Panc1 (cell line): ENCODE results near the gene TRIM22. TPM values are rescaled to one million over a fixed set of nuclear protein-coding genes. Genes with fewer than 3 reads are reported as not detected.

Experiments
- ATAC-seq: fragments of 200-7000 bp; cut with Tn5 transposase; 2 replicates; pipeline ENCODE4 v1.9.1; 2020; ENCODE audit warnings: mild to moderate bottlenecking, moderate library complexity
- BruUV-seq: library from RNA; stranded (reverse); fragments of 400-500 nt; replicated peaks from 2 replicates; lab custom pipeline; 2021; lab: Mats Ljungman, UMichigan
- CTCF ChIA-PET: fragments of 300-600 bp; sonication (Branson Sonifier 250); formaldehyde crosslinking; loops from one replicate; lab custom pipeline; 2022; ENCODE audit warnings: antibody characterized with exemption; lab: Charles Lee
- POLR2A ChIA-PET: fragments of 300-600 bp; sonication (Branson Sonifier 250); formaldehyde crosslinking; loops from one replicate; lab custom pipeline; 2022; ENCODE audit warnings: antibody characterized with exemption; lab: Charles Lee
- DNase-seq: peaks from one replicate; pipeline ENCODE4 v3.0.0-alpha.2; 2010; ENCODE audit warnings: low read depth, low spot score
- H3K27ac ChIP-seq: 2 replicates; pipeline ENCODE4 v1.5.1; 2011; ENCODE audit warnings: mild to moderate bottlenecking, low read length, inconsistent platforms
- H3K27me3 ChIP-seq: fragments of 200-500 bp; sonication (Bioruptor generic); 2 replicates; pipeline ENCODE4 v1.6.0; 2014; ENCODE audit warnings: low read length, inconsistent platforms; ENCODE audit not compliant: control insufficient read depth, insufficient read depth
- H3K36me3 ChIP-seq: fragments of 200-500 bp; sonication (Bioruptor generic); 2 replicates; pipeline ENCODE4 v1.5.1; 2014; ENCODE audit warnings: inconsistent platforms, mild to moderate bottlenecking, low read length, moderate library complexity; ENCODE audit not compliant: control insufficient read depth, insufficient read depth
- H3K4me1 ChIP-seq: 2 replicates; pipeline ENCODE4 v1.5.1; 2011; ENCODE audit warnings: inconsistent platforms, mild to moderate bottlenecking, low read length, moderate library complexity; ENCODE audit not compliant: control insufficient read depth, insufficient read depth
- H3K4me3 ChIP-seq, 2 experiments: 2 replicates each; pipeline ENCODE4 v1.5.1; 2011 to 2012; ENCODE audit warnings: low read depth in 2 of 2, low read length in 2 of 2, mild to moderate bottlenecking in 2 of 2, inconsistent platforms in 1 of 2, moderate library complexity in 1 of 2
- H3K9me3 ChIP-seq: fragments of 200-500 bp; sonication (Bioruptor generic); 2 replicates; pipeline ENCODE4 v1.5.1; 2014; ENCODE audit warnings: low read depth, mild to moderate bottlenecking, inconsistent platforms, low read length, moderate library complexity; ENCODE audit not compliant: control insufficient read depth, insufficient read depth
- POLR2AphosphoS5 ChIP-seq: IDR thresholded peaks from 2 replicates; pipeline ENCODE4 v1.6.1; 2012; ENCODE audit warnings: mild to moderate bottlenecking, low read depth, low read length, moderate library complexity
- SIN3A ChIP-seq: IDR thresholded peaks from 2 replicates; pipeline ENCODE4 v1.6.1; 2012; ENCODE audit warnings: low read depth, mild to moderate bottlenecking, low read length, moderate library complexity, borderline replicate concordance; ENCODE audit not compliant: insufficient read depth
- TCF7L2 ChIP-seq: IDR thresholded peaks from 2 replicates; pipeline ENCODE4 v1.6.1; 2011; ENCODE audit warnings: mild to moderate bottlenecking, low read depth, low read length, inconsistent platforms
- in situ Hi-C: cut with HindIII; loops from 2 replicates; pipeline ENCODE4 v1.10.0; 2016; ENCODE audit warnings: low sequenced_read_pairs, low pct_unique_long_range_greater_than_20kb
- intact Hi-C: fragments of 100-400 bp; cut with micrococcal nuclease; formaldehyde crosslinking; loops from one replicate; pipeline ENCODE4 v1.10.0; 2022; ENCODE audit not compliant: unreplicated experiment
- total RNA-seq: library from RNA; stranded (reverse); gene quantifications from one replicate; pipeline ENCODE4 v1.2.1, GENCODE V29; 2021; ENCODE audit not compliant: unreplicated experiment
- TF ChIP-seq, protein P1 (sequence below): fragments of 450-650 bp; IDR thresholded peaks from 2 replicates; pipeline ENCODE4 v1.5.1; 2017; ENCODE audit warnings: mild to moderate bottlenecking
- TF ChIP-seq, protein P2 (sequence below), 2 experiments: IDR thresholded peaks; 2 replicates each; pipeline ENCODE4 v1.6.1; 2011 to 2012; ENCODE audit warnings: low read depth in 2 of 2, control low read depth in 1 of 2, low read length in 1 of 2, mild to moderate bottlenecking in 1 of 2, moderate library complexity in 1 of 2; ENCODE audit not compliant: insufficient read depth in 1 of 2

TRIM22 gene
- total RNA-seq, 1 experiment from 2014 or later, result 1.4 TPM

DNA sequence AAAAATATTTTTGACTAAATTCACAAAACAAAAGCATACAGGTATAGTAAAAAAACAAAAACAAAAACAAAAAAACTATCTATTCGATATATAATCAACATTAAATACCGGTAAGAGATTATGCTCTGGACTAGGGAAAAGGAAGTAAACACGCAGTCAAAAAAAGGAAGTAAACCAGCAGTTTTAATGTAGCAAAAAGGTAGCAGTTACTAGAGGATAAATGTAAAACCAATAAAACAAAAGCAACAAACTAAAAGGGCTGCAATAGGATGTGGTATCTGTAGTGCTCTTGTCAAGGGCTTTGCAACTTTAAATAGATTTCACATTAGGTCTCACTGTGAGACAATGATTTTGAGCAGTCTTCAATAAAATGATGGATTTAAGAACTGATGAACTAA is 2.4 kb downstream of the TRIM22 start:
- no peak overlapping the region for H3K27ac ChIP-seq
- CTCF ChIA-PET, result no interaction called here
- TF ChIP-seq SIN3A, result no peak
- no peak for TF ChIP-seq TCF7L2
- TF ChIP-seq, protein P1, sequence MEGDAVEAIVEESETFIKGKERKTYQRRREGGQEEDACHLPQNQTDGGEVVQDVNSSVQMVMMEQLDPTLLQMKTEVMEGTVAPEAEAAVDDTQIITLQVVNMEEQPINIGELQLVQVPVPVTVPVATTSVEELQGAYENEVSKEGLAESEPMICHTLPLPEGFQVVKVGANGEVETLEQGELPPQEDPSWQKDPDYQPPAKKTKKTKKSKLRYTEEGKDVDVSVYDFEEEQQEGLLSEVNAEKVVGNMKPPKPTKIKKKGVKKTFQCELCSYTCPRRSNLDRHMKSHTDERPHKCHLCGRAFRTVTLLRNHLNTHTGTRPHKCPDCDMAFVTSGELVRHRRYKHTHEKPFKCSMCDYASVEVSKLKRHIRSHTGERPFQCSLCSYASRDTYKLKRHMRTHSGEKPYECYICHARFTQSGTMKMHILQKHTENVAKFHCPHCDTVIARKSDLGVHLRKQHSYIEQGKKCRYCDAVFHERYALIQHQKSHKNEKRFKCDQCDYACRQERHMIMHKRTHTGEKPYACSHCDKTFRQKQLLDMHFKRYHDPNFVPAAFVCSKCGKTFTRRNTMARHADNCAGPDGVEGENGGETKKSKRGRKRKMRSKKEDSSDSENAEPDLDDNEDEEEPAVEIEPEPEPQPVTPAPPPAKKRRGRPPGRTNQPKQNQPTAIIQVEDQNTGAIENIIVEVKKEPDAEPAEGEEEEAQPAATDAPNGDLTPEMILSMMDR, result no peak
- no peak for TF ChIP-seq POLR2AphosphoS5
- TF ChIP-seq, protein P2, sequence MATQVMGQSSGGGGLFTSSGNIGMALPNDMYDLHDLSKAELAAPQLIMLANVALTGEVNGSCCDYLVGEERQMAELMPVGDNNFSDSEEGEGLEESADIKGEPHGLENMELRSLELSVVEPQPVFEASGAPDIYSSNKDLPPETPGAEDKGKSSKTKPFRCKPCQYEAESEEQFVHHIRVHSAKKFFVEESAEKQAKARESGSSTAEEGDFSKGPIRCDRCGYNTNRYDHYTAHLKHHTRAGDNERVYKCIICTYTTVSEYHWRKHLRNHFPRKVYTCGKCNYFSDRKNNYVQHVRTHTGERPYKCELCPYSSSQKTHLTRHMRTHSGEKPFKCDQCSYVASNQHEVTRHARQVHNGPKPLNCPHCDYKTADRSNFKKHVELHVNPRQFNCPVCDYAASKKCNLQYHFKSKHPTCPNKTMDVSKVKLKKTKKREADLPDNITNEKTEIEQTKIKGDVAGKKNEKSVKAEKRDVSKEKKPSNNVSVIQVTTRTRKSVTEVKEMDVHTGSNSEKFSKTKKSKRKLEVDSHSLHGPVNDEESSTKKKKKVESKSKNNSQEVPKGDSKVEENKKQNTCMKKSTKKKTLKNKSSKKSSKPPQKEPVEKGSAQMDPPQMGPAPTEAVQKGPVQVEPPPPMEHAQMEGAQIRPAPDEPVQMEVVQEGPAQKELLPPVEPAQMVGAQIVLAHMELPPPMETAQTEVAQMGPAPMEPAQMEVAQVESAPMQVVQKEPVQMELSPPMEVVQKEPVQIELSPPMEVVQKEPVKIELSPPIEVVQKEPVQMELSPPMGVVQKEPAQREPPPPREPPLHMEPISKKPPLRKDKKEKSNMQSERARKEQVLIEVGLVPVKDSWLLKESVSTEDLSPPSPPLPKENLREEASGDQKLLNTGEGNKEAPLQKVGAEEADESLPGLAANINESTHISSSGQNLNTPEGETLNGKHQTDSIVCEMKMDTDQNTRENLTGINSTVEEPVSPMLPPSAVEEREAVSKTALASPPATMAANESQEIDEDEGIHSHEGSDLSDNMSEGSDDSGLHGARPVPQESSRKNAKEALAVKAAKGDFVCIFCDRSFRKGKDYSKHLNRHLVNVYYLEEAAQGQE (IDR thresholded peaks at IDR 0.05; ENCODE audit: insufficient read depth in 1 of 2, low read depth in 2 of 2, low read length in 1 of 2), result no peak
- ATAC-seq, result no peak
- POLR2A ChIA-PET, result no interaction called here
- H3K4me1 ChIP-seq, result no peaks in the 10 kb centered on the region
- no peaks in the 10 kb centered on the region for H3K9me3 ChIP-seq
- peaks cover 10% of the 10 kb centered on the region for H3K27me3 ChIP-seq
- in situ Hi-C loops (no loop called here), intact Hi-C loops (no loop called here)
- no peak overlapping the region for H3K4me3 ChIP-seq
- no peaks in the 10 kb centered on the region for H3K36me3 ChIP-seq
- no TSS peak for BruUV-seq
- DNase-seq, result no peak

DNA sequence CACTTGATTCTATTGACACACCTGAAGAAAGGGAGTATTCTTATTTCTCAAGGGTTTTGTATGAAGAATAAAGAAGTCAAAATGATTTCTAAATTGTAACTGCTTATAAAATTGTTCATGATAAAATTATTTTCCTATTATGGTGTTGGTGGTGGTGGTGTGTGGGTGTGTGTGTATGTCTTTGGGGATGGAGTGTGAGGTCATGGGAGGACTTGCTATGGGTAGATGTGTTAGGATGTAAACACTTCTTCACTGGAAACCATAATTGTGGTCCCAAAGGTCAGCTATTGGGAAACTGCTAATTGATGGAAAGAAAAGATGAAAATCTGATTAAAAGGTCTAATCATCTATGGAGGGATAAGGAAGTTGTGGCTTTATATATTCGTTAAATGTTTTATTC is 5.1 kb downstream of the TRIM22 start:
- Histone ChIP-seq H3K4me1 (no peaks in the 10 kb centered on the region), H3K9me3 (no peaks in the 10 kb centered on the region), H3K27me3 (peaks cover 10% of the 10 kb centered on the region), H3K27ac (no peak overlapping the region), H3K36me3 (no peaks in the 10 kb centered on the region), H3K4me3 (no peak overlapping the region)
- POLR2A ChIA-PET, result interaction anchor here (0.6 kb wide), 1 partner anchor 366 kb away, joined by 3 read pairs; no protein-coding TSS in a partner anchor
- intact Hi-C loops, result no loop called here
- no TSS peak for BruUV-seq
- in situ Hi-C loops, result no loop called here
- CTCF ChIA-PET, result interaction anchor here (0.6 kb wide), 1 partner anchor 322 kb away, joined by 4 read pairs; no protein-coding TSS in a partner anchor
- DNase-seq (no peak), ATAC-seq (no peak)
- TF ChIP-seq, protein P1, result no peak
- TF ChIP-seq TCF7L2 (no peak), POLR2AphosphoS5 (no peak), SIN3A (no peak)
- TF ChIP-seq, protein P2 (IDR thresholded peaks at IDR 0.05; ENCODE audit: insufficient read depth in 1 of 2, low read depth in 2 of 2, low read length in 1 of 2), result no peak
